K562 (cell line): Measurements from ENCODE around the gene OR51G1. TPM values are rescaled to one million over a fixed set of nuclear protein-coding genes. Genes with fewer than 3 reads are reported as not detected.

Experiments
- ATAC-seq: fragments of 200-7000 bp; cut with Tn5 transposase; 3 replicates; pipeline ENCODE4 v1.9.1; 2020; ENCODE audit warnings: moderate library complexity
- BruUV-seq: library from RNA; stranded (reverse); fragments of 400-500 nt; replicated peaks from 2 replicates; lab custom pipeline; 2021; lab: Mats Ljungman, UMichigan
- CTCF ChIA-PET: fragments of 300-600 bp; formaldehyde crosslinking; extraction: SDS; loops from one replicate; lab custom pipeline; 2021; ENCODE audit warnings: low intra/inter-chr PET ratio; lab: Yijun Ruan, JAX
- POLR2A ChIA-PET: fragments of 300-600, 350-650 bp; sonication (Branson Sonifier 250); formaldehyde crosslinking; extraction: SDS; loops from one replicate; lab custom pipeline; 2021; ENCODE audit warnings: antibody characterized with exemption, inconsistent platforms; lab: Yijun Ruan, JAX
- DNase-seq, 4 experiments: peaks; one replicate each; pipeline versions ENCODE4 v3.0.0 to v3.0.0-alpha.2; 2011 to 2018; ENCODE audit warnings: low spot score in 3 of 4, mixed read lengths in 3 of 4; ENCODE audit errors: extremely low read depth in 1 of 4
- FAIRE-seq: peaks from 2 replicates; lab custom pipeline; 2011; peaks lifted over from hg19 to GRCh38; lab: Jason Lieb, UNC
- H2AFZ ChIP-seq: 2 replicates; pipeline ENCODE4 v1.6.0; 2011; ENCODE audit warnings: low read depth, low read length, control low read depth, inconsistent platforms
- H3K27ac ChIP-seq: fragments of 200-600 bp; 3 replicates; pipeline ENCODE4 v1.8.0; 2011; ENCODE audit warnings: low read depth, mild to moderate bottlenecking, control low read depth, inconsistent platforms, low read length, moderate library complexity, mixed read lengths; ENCODE audit errors: extremely low read depth
- H3K27me3 ChIP-seq, 2 experiments: fragments of 300-600 bp in 1 of 2; 2 replicates in 1 of 2; 3 replicates in 1 of 2; pipeline versions ENCODE4 v1.6.0 to v1.8.0; 2011; ENCODE audit warnings: inconsistent platforms in 2 of 2, low read length in 2 of 2, mild to moderate bottlenecking in 1 of 2, mixed read lengths in 1 of 2, moderate library complexity in 1 of 2; ENCODE audit not compliant: control insufficient read depth in 2 of 2, insufficient read depth in 2 of 2
- H3K36me3 ChIP-seq: fragments of 300-600 bp; 3 replicates; pipeline ENCODE4 v1.8.0; 2011; ENCODE audit warnings: mild to moderate bottlenecking, low read length, inconsistent platforms; ENCODE audit not compliant: control insufficient read depth, insufficient read depth
- H3K4me1 ChIP-seq, 2 experiments: fragments of 200-600 bp in 1 of 2; replicated peaks in 1 of 2; 2 replicates in 1 of 2; 3 replicates in 1 of 2; pipeline versions ENCODE4 v1.5.1 to v1.8.0; 2011; ENCODE audit warnings: inconsistent platforms in 2 of 2, low read length in 2 of 2, mild to moderate bottlenecking in 1 of 2, mixed read lengths in 1 of 2, moderate library complexity in 1 of 2; ENCODE audit not compliant: control insufficient read depth in 2 of 2, insufficient read depth in 2 of 2
- H3K4me2 ChIP-seq: 2 replicates; pipeline ENCODE4 v1.6.1; 2011; ENCODE audit warnings: low read length, control low read depth, inconsistent platforms, mixed read lengths; ENCODE audit not compliant: insufficient read depth
- H3K4me3 ChIP-seq: fragments of 200-600 bp; sonication (generic), shearing (Covaris generic); 2 replicates; pipeline ENCODE4 v1.5.1; 2016; ENCODE audit warnings: control low read depth, inconsistent platforms
- H3K79me2 ChIP-seq: fragments of 200-600 bp; 3 replicates; pipeline ENCODE4 v1.8.0; 2011; ENCODE audit warnings: low read length, inconsistent platforms; ENCODE audit not compliant: control insufficient read depth, insufficient read depth
- H3K9ac ChIP-seq, 2 experiments: 2 replicates each; pipeline versions ENCODE4 v1.6.0 to v1.6.1; 2011; ENCODE audit warnings: low read depth in 2 of 2, low read length in 2 of 2, control low read depth in 1 of 2, inconsistent platforms in 1 of 2, mild to moderate bottlenecking in 1 of 2, mixed read lengths in 1 of 2; ENCODE audit not compliant: insufficient read depth in 1 of 2
- H3K9me1 ChIP-seq: one replicate; pipeline ENCODE4 v1.6.0; 2011; ENCODE audit warnings: inconsistent platforms, mild to moderate bottlenecking, low read length, moderate library complexity; ENCODE audit not compliant: control insufficient read depth, insufficient read depth
- H3K9me3 ChIP-seq: replicated peaks from 2 replicates; pipeline ENCODE4 v1.5.1; 2011; ENCODE audit warnings: low read depth, low read length, inconsistent platforms; ENCODE audit not compliant: control insufficient read depth, insufficient read depth
- H4K20me1 ChIP-seq: replicated peaks from 2 replicates; pipeline ENCODE4 v1.6.1; 2011; ENCODE audit warnings: low read length, inconsistent platforms, mixed read lengths; ENCODE audit not compliant: control insufficient read depth, insufficient read depth
- ATF4 ChIP-seq: fragments of 450-650 bp; formaldehyde crosslinking; IDR thresholded peaks from 2 replicates; pipeline ENCODE4 v1.4.0; 2022; ENCODE audit warnings: mild to moderate bottlenecking, moderate library complexity
- BHLHE40 ChIP-seq: IDR thresholded peaks from 2 replicates; pipeline ENCODE4 v1.6.1; 2011; ENCODE audit warnings: low read length, improper control_type of control experiment
- C11orf30 ChIP-seq: fragments of 450-650 bp; IDR thresholded peaks from 2 replicates; pipeline ENCODE4 v1.6.1; 2016; ENCODE audit warnings: low read depth, mild to moderate bottlenecking
- ETS2 ChIP-seq: IDR thresholded peaks from 2 replicates; pipeline ENCODE4 v1.6.1; 2016; ENCODE audit warnings: borderline replicate concordance, missing genetic modification characterization, mild to moderate bottlenecking, moderate library complexity, missing compliant biosample characterization; ENCODE audit not compliant: poor library complexity, severe bottlenecking
- HDAC8 ChIP-seq: fragments of 450-650 bp; IDR thresholded peaks from 2 replicates; pipeline ENCODE4 v1.6.1; 2016; ENCODE audit warnings: mild to moderate bottlenecking, missing genetic modification characterization, moderate library complexity, missing compliant biosample characterization
- JUN ChIP-seq, 2 experiments: sonication (generic) in 1 of 2; formaldehyde crosslinking in 1 of 2; IDR thresholded peaks; 2 replicates each; pipeline versions ENCODE4 v1.6.1 to v1.8.0; 2012 to 2022; ENCODE audit warnings: borderline replicate concordance in 2 of 2, mild to moderate bottlenecking in 2 of 2, improper control_type of control experiment in 1 of 2, low read depth in 1 of 2, low read length in 1 of 2, missing genetic modification reagents in 1 of 2
- MAFF ChIP-seq: IDR thresholded peaks from 2 replicates; pipeline ENCODE4 v1.6.1; 2012; ENCODE audit warnings: low read length, improper control_type of control experiment
- MAFG ChIP-seq: fragments of 450-650 bp; conservative IDR thresholded peaks from 2 replicates; pipeline ENCODE4 v1.6.1; 2016; ENCODE audit warnings: missing genetic modification characterization, missing compliant biosample characterization
- MAFK ChIP-seq: IDR thresholded peaks from 2 replicates; pipeline ENCODE4 v1.6.1; 2011; ENCODE audit warnings: low read length, improper control_type of control experiment
- MECOM ChIP-seq: fragments of 250-450 bp; sonication (Bioruptor Pico); IDR thresholded peaks from 2 replicates; pipeline ENCODE4 v1.8.0; 2022; ENCODE audit warnings: inconsistent platforms
- NFE2 ChIP-seq: IDR thresholded peaks from 2 replicates; pipeline ENCODE4 v1.6.1; 2014; ENCODE audit warnings: antibody characterized with exemption, low read depth
- NFE2L1 ChIP-seq: fragments of 450-650 bp; IDR thresholded peaks from 2 replicates; pipeline ENCODE4 v1.6.1; 2016; ENCODE audit warnings: missing genetic modification characterization, low read depth, mild to moderate bottlenecking, missing compliant biosample characterization, moderate library complexity, borderline replicate concordance
- NR0B1 ChIP-seq: fragments of 450-650 bp; IDR thresholded peaks from one replicate; pipeline ENCODE4 v1.6.1; 2018; ENCODE audit warnings: mild to moderate bottlenecking, moderate library complexity; ENCODE audit not compliant: partially characterized antibody
- RBM17 ChIP-seq: fragments of 200-400 bp; formaldehyde crosslinking; IDR thresholded peaks from 2 replicates; pipeline ENCODE4 v1.6.1; 2017; ENCODE audit warnings: low read depth, mild to moderate bottlenecking, low read length, borderline replicate concordance
- SAFB2 ChIP-seq: fragments of 200-400 bp; formaldehyde crosslinking; IDR thresholded peaks from 2 replicates; pipeline ENCODE4 v1.6.1; 2018; ENCODE audit warnings: borderline replicate concordance, low read length, low read depth, moderate library complexity; ENCODE audit not compliant: severe bottlenecking
- ZNF23 ChIP-seq: fragments of 250-450 bp; sonication (Bioruptor Pico); IDR thresholded peaks from 2 replicates; pipeline ENCODE4 v1.4.0; 2020; ENCODE audit warnings: mild to moderate bottlenecking
- ZNF316 ChIP-seq: fragments of 450-650 bp; IDR thresholded peaks from 2 replicates; pipeline ENCODE4 v1.6.1; 2016
- WGBS: fragments of 100-300 bp; shearing (Covaris generic); methylation state at CpG from one replicate; pipeline ENCODE4 v1.1.6; 2016; ENCODE audit warnings: low coverage, mixed read lengths; ENCODE audit not compliant: insufficient coverage; ENCODE audit errors: missing lambda C conversion rate; 5-methylcytosine and 5-hydroxymethylcytosine counted together
- in situ Hi-C: fragments of 300-500 bp; cut with MboI; formaldehyde crosslinking; loops from 4 replicates; pipeline ENCODE4 v1.15.0; 2018; ENCODE audit warnings: inconsistent platforms, mixed read lengths
- intact Hi-C: fragments of 100-400 bp; cut with micrococcal nuclease; formaldehyde crosslinking; loops from 2 replicates; pipeline ENCODE4 v1.14.2; 2022
- polyA plus RNA-seq, 8 experiments: library from polyadenylated mRNA; depleted of rRNA in 4 of 8; stranded (reverse) in 5 of 8; unstranded in 3 of 8; fragments of >200 nt; fragmentation: Nextera tagmentation in 2 of 8; fragmentation: Illumina TruSeq in 1 of 8; extraction: Ambion mirVana in 2 of 8; extraction: Trizol in 1 of 8; gene quantifications; 2 replicates each; pipeline versions ENCODE4 v1.2.1 to v1.2.3, GENCODE V29; 2011 to 2014; ENCODE audit warnings: inconsistent platforms in 1 of 8, missing spikeins in 1 of 8
- total RNA-seq, 7 experiments: library from RNA; depleted of rRNA in 6 of 7; stranded (reverse); fragments of >200 nt in 6 of 7; fragmentation: Illumina TruSeq in 2 of 7; extraction: Trizol in 2 of 7; gene quantifications; 2 replicates each; pipeline versions ENCODE4 v1.2.1 to v1.2.3, GENCODE V29; 2011 to 2021; ENCODE audit warnings: low replicate concordance in 1 of 7

OR51G1 gene
- total and polyA plus RNA-seq, 9 of the 15 experiments (the other 6 are each of a cell fraction or from before 2014, with no cell fraction given) = not detected

DNA sequence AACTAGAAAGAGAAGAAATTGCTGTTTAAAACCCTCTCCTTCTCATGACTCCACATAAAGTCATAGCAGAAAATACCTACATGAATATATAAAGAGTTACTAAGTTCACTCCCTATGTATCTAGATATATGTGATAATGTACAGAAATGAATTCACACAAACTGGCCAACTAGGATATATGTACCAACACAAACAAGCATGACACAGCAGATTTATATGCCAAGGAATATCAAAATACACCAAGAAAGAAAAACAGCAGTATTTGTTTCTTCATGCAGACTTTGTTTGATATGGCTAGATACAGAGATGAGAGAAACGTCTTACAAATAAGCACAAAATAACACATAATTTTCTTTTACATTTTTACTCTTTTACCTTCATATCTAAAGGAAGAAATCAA, 1.8 kb downstream of the OR51G1 start:
- DNase-seq (no peak), ATAC-seq (no peak), FAIRE-seq (no peak)
- H3K27me3 ChIP-seq = peaks cover 2 to 9% of the 10 kb centered on the region in 2 experiments; a peak in 4 of 5 replicates
- intact Hi-C loops (loop anchor here (10.0 kb wide), 1 partner anchor 288 kb away; the partner anchor contains the start of gene OR51D1), in situ Hi-C loops (no loop called here)
- H3K79me2 ChIP-seq = no peaks in the 10 kb centered on the region
- ChIA-PET CTCF (no interaction called here), POLR2A (no interaction called here)
- H3K4me3 ChIP-seq = no peak overlapping the region
- no peak overlapping the region for H3K9ac ChIP-seq
- no peaks in the 10 kb centered on the region for H3K9me3 ChIP-seq
- H3K4me2 ChIP-seq = no peak overlapping the region
- no peak overlapping the region for H2AFZ ChIP-seq
- 0% methylated on average over 1 of the region's 1 CpG for WGBS
- no TSS peak for BruUV-seq
- no peaks in the 10 kb centered on the region for H4K20me1 ChIP-seq
- H3K4me1 ChIP-seq = no peaks in the 10 kb centered on the region
- no peaks in the 10 kb centered on the region for H3K9me1 ChIP-seq
- H3K36me3 ChIP-seq = no peaks in the 10 kb centered on the region
- no peak overlapping the region for H3K27ac ChIP-seq
- TF ChIP-seq RBM17 (no peak), HDAC8 (tag) (no peak), MECOM (CRISPR knock-in tag) (no peak), ZNF23 (no peak), JUN (IDR thresholded peaks at IDR 0.05; ENCODE audit: borderline replicate concordance, low read depth, low read length) (no peak), JUN (CRISPR knock-in tag; IDR thresholded peaks at IDR 0.05; ENCODE audit: borderline replicate concordance) (no peak), SAFB2 (no peak), MAFF (peak; percentile 47), BHLHE40 (no peak), ETS2 (tag) (no peak), ATF4 (CRISPR knock-in tag) (no peak), NFE2L1 (tag) (peak; percentile 55; the same call in 1 of the 2 replicates), NFE2 (peak; percentile 63), MAFG (peak; percentile 84), ZNF316 (peak; percentile 76), C11orf30 (peak; percentile 41), NR0B1 (no peak), MAFK (peak; percentile 37; the same call in 1 of the 2 replicates)
